Thoracic aorta (tissue), 2 donors: ENCODE data around the gene CRY2. TPM values are rescaled to one million over a fixed set of nuclear protein-coding genes. Genes with fewer than 3 reads are reported as not detected.

ENCODE experiments used
- ATAC-seq: fragments of 150-250 bp; one replicate; pipeline ENCODE4 v1.8.0; 2017; ENCODE audit warnings: low read depth; ENCODE audit not compliant: insufficient number of reproducible peaks, low FRiP score
- DNase-seq: peaks from one replicate; pipeline ENCODE4 v3.0.0-alpha.2; 2020; ENCODE audit warnings: low spot score
- H3K27ac ChIP-seq, 2 donors: fragments of 200-600 bp; sonication (generic); 1 replicate in 1 of 2; 2 replicates in 1 of 2; pipeline ENCODE4 v1.5.1; 2016; ENCODE audit warnings: mild to moderate bottlenecking in 2 of 2, moderate library complexity in 2 of 2
- H3K27me3 ChIP-seq: fragments of 200-600 bp; sonication (generic); replicated peaks from 2 replicates; pipeline ENCODE4 v1.6.0; 2016; ENCODE audit warnings: mild to moderate bottlenecking; ENCODE audit not compliant: insufficient read depth
- H3K36me3 ChIP-seq: fragments of 200-600 bp; sonication (generic); one replicate; pipeline ENCODE4 v1.5.1; 2016
- H3K4me1 ChIP-seq, 2 donors: fragments of 200-600 bp; sonication (generic); 1 replicate in 1 of 2; 2 replicates in 1 of 2; pipeline versions ENCODE4 v1.5.1 to v1.6.0; 2016; ENCODE audit warnings: low read depth in 2 of 2, mild to moderate bottlenecking in 1 of 2; ENCODE audit not compliant: control insufficient read depth in 1 of 2
- H3K4me3 ChIP-seq: fragments of 200-600 bp; sonication (generic); 2 replicates; pipeline ENCODE4 v1.5.1; 2016; ENCODE audit warnings: mild to moderate bottlenecking
- H3K9me3 ChIP-seq: fragments of 200-600 bp; sonication (generic); 2 replicates; pipeline ENCODE4 v1.5.1; 2016
- CTCF ChIP-seq: fragments of 200-600 bp; sonication (generic); IDR thresholded peaks from one replicate; pipeline ENCODE4 v1.5.1; 2019; ENCODE audit warnings: antibody characterized with exemption
- total RNA-seq, 2 donors: library from RNA; depleted of rRNA; stranded (reverse); fragments of >200 nt; gene quantifications; one replicate each; pipeline versions ENCODE4 v1.1.0 to v1.2.3, GENCODE V29; 2016

CRY2 gene
- total RNA-seq, 2 donors from 2014 or later = 41.2 to 54.4 TPM

- Histone ChIP-seq H3K4me3 (no peak overlapping the region), H3K27ac (no peak overlapping the region), H3K4me1 (peaks cover 6% of the 10 kb centered on the region in 2 donors), H3K27me3 (no peaks in the 10 kb centered on the region), H3K36me3 (peaks cover 4% of the 10 kb centered on the region), H3K9me3 (no peaks in the 10 kb centered on the region)
- ATAC-seq (no peak), DNase-seq (no peak)
- no peak for TF ChIP-seq CTCF
These were observed 39.7 kb downstream of the CRY2 start for GRCh38 chr11:45886816-45887520.

- Histone ChIP-seq H3K4me3 (no peak overlapping the region), H3K4me1 (peaks cover 6% of the 10 kb centered on the region in 2 donors), H3K27ac (no peak overlapping the region)
These were observed 40.3 kb downstream of the CRY2 start for GRCh38 chr11:45887587-45887986.

GRCh38 chr11:45889555-45889954 is 42.3 kb downstream of the CRY2 start:
- no peak for TF ChIP-seq CTCF
- no peak overlapping the region for H3K27ac ChIP-seq

More at GRCh38 chr11:45887587-45887986, 40.3 kb downstream of the CRY2 start:
- ATAC-seq (no peak), DNase-seq (no peak)
- TF ChIP-seq CTCF = no peak
- Histone ChIP-seq H3K27me3 (no peaks in the 10 kb centered on the region), H3K9me3 (no peaks in the 10 kb centered on the region), H3K36me3 (no peaks in the 10 kb centered on the region)

GRCh38 chr11:45889966-45890365 is 42.7 kb downstream of the CRY2 start:
- H3K36me3 ChIP-seq = no peaks in the 10 kb centered on the region
- no peak for TF ChIP-seq CTCF
- no peak for ATAC-seq
- DNase-seq = no peak
- no peaks in the 10 kb centered on the region for H3K9me3 ChIP-seq
- no peaks in the 10 kb centered on the region for H3K27me3 ChIP-seq
- H3K4me3 ChIP-seq = no peak overlapping the region
- peaks cover 6% of the 10 kb centered on the region in 2 donors for H3K4me1 ChIP-seq
- no peak overlapping the region for H3K27ac ChIP-seq

More at GRCh38 chr11:45889555-45889954, 42.3 kb downstream of the CRY2 start:
- no peaks in the 10 kb centered on the region for H3K9me3 ChIP-seq
- DNase-seq = no peak
- H3K27me3 ChIP-seq = no peaks in the 10 kb centered on the region
- no peak for ATAC-seq
- H3K4me1 ChIP-seq = peaks cover 6% of the 10 kb centered on the region in 2 donors
- no peak overlapping the region for H3K4me3 ChIP-seq
- no peaks in the 10 kb centered on the region for H3K36me3 ChIP-seq

- Histone ChIP-seq H3K27me3 (no peaks in the 10 kb centered on the region), H3K9me3 (no peaks in the 10 kb centered on the region), H3K4me3 (no peak overlapping the region), H3K4me1 (peaks cover under 1 to 1% of the 10 kb centered on the region in 2 donors), H3K27ac (no peak overlapping the region), H3K36me3 (no peaks in the 10 kb centered on the region)
- ATAC-seq (no peak), DNase-seq (no peak)
- no peak for TF ChIP-seq CTCF
These were observed 43.7 kb downstream of the CRY2 start for GRCh38 chr11:45890886-45891550.
